Tibial nerve (tissue), 4 donors: ENCODE data around the gene ATXN10. TPM values are rescaled to one million over a fixed set of nuclear protein-coding genes. Genes with fewer than 3 reads are reported as not detected.

ENCODE experiments used
- DNase-seq, 2 donors: peaks; one replicate each; pipeline ENCODE4 v3.0.0-alpha.2; 2019; ENCODE audit warnings: low spot score in 2 of 2
- H3K27ac ChIP-seq, 4 donors: fragments of 200-600 bp; sonication (generic) in 3 of 4; one replicate each; pipeline ENCODE4 v1.5.1; 2017 to 2019; ENCODE audit warnings: mild to moderate bottlenecking in 1 of 4
- H3K27me3 ChIP-seq, 2 donors: fragments of 200-600 bp; sonication (generic) in 1 of 2; one replicate each; pipeline versions ENCODE4 v1.5.1 to v1.6.0; 2017 to 2019
- H3K36me3 ChIP-seq, 3 donors: fragments of 200-600 bp; sonication (generic); one replicate each; pipeline ENCODE4 v1.5.1; 2018 to 2019
- H3K4me1 ChIP-seq, 4 donors: fragments of 200-600 bp; sonication (generic) in 3 of 4; one replicate each; pipeline ENCODE4 v1.5.1; 2017 to 2019
- H3K4me3 ChIP-seq, 4 donors: fragments of 200-600 bp; sonication (generic) in 3 of 4; one replicate each; pipeline ENCODE4 v1.5.1; 2017 to 2019; ENCODE audit warnings: mild to moderate bottlenecking in 1 of 4, moderate library complexity in 1 of 4
- H3K9me3 ChIP-seq, 4 donors: fragments of 200-600 bp; sonication (generic) in 3 of 4; one replicate each; pipeline ENCODE4 v1.5.1; 2017 to 2019
- CTCF ChIP-seq, 5 experiments: fragments of 200-600 bp in 3 of 5; fragments of 450-650 bp in 2 of 5; sonication (generic) in 3 of 5; IDR thresholded peaks; one replicate each; pipeline ENCODE4 v1.5.1; 2016 to 2019; ENCODE audit warnings: antibody characterized with exemption in 5 of 5, mild to moderate bottlenecking in 3 of 5, moderate library complexity in 2 of 5
- EP300 ChIP-seq, 2 donors: sonication (generic); formaldehyde crosslinking; IDR thresholded peaks; one replicate each; pipeline ENCODE4 v1.6.1; 2017; ENCODE audit warnings: antibody characterized with exemption in 2 of 2, mild to moderate bottlenecking in 1 of 2
- POLR2A ChIP-seq, 2 donors: fragments of 450-650 bp; IDR thresholded peaks; one replicate each; pipeline ENCODE4 v1.6.1; 2017; ENCODE audit warnings: antibody characterized with exemption in 2 of 2, mild to moderate bottlenecking in 2 of 2, moderate library complexity in 2 of 2
- WGBS, 2 donors: methylation state at CpG; one replicate each; pipeline ENCODE4 v1.1.5; 2018; 5-methylcytosine and 5-hydroxymethylcytosine counted together
- total RNA-seq, 4 donors: library from RNA; depleted of rRNA; stranded (reverse); fragments of >200 nt; gene quantifications; one replicate each; pipeline ENCODE4 v1.1.0, GENCODE V29; 2016

ATXN10 gene
- total RNA-seq, 4 donors from 2014 or later = 163 to 197 (median 178) TPM

DNA sequence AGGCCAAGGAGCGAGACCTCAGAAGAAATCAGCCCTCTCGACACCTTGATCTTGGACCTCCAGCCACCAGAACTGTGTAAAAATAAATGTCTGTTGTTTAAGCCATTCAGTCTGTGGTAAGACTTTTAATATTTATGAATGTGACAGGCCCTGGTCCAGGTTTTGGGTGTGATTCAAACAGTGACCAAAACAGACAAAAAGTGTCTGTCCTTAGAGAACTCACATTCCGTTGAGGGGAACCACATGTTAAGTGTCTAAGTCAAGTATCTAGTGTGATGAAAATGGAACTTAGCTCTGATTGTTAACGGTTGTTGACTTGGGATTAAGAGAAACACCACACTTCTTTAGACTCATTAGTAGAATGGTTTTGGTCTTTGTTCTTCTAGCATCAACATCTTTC is 22.2 kb downstream of the ATXN10 start:
- Histone ChIP-seq H3K4me1 (peaks cover 0 to 14% (median 0%) of the 10 kb centered on the region in 4 donors), H3K4me3 (no peak overlapping the region), H3K36me3 (peaks cover 0 to 80% (median 5%) of the 10 kb centered on the region in 3 donors), H3K27me3 (no peaks in the 10 kb centered on the region), H3K27ac (no peak overlapping the region), H3K9me3 (no peaks in the 10 kb centered on the region)
- TF ChIP-seq EP300 (IDR thresholded peaks at IDR 0.05) (no peak), POLR2A (IDR thresholded peaks at IDR 0.05) (no peak), CTCF (IDR thresholded peaks at IDR 0.05) (no peak)
- no peak for DNase-seq
- 92 to 93% methylated on average over 4 of the region's 4 CpGs for WGBS, 2 donors

- no peaks in the 10 kb centered on the region for H3K27me3 ChIP-seq
- H3K36me3 ChIP-seq = peaks cover 0 to 81% (median 5%) of the 10 kb centered on the region in 3 donors
- no peak for TF ChIP-seq CTCF (IDR thresholded peaks at IDR 0.05)
- TF ChIP-seq EP300 (IDR thresholded peaks at IDR 0.05) = no peak
- TF ChIP-seq POLR2A (IDR thresholded peaks at IDR 0.05) = no peak
- no peak overlapping the region for H3K4me3 ChIP-seq
- no peak for DNase-seq
- peaks cover 0 to 7% (median 0%) of the 10 kb centered on the region in 4 donors for H3K4me1 ChIP-seq
- no peaks in the 10 kb centered on the region for H3K9me3 ChIP-seq
- no peak overlapping the region for H3K27ac ChIP-seq
- 77 to 80% methylated on average over 6 of the region's 6 CpGs for WGBS, 2 donors
Measured at GRCh38 chr22:45696227-45696626, 24.6 kb downstream of the ATXN10 start.

DNA sequence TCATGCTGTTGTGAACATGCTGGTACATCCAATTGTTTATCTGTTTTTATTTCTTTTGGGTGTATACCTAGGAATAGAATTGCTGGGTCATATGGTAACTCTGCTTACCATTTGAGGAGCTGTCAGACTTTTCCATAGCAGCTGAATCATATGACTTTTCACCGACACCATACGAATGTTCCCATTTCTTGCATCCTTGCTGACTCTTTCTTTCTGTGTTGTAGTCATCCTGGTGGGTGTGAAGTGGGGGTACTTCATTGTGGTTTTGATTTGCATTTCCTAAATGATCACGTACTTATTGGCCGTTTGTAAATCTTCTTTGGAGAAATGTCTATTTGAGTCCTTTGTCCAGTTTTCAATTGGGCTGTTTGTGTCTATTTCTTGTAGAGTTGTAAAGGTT is 26.5 kb downstream of the ATXN10 start:
- H3K27ac ChIP-seq = no peak overlapping the region
- TF ChIP-seq POLR2A (IDR thresholded peaks at IDR 0.05) = no peak
- no peak for TF ChIP-seq EP300 (IDR thresholded peaks at IDR 0.05)
- no peak for TF ChIP-seq CTCF (IDR thresholded peaks at IDR 0.05)
- H3K36me3 ChIP-seq = peaks cover 0 to 88% (median 8%) of the 10 kb centered on the region in 3 donors
- H3K4me3 ChIP-seq = no peak overlapping the region
- H3K27me3 ChIP-seq = no peaks in the 10 kb centered on the region
- H3K9me3 ChIP-seq = no peaks in the 10 kb centered on the region
- no peak for DNase-seq
- no peaks in the 10 kb centered on the region for H3K4me1 ChIP-seq
- WGBS, 2 donors = 72 to 74% methylated on average over 4 of the region's 4 CpGs

DNA sequence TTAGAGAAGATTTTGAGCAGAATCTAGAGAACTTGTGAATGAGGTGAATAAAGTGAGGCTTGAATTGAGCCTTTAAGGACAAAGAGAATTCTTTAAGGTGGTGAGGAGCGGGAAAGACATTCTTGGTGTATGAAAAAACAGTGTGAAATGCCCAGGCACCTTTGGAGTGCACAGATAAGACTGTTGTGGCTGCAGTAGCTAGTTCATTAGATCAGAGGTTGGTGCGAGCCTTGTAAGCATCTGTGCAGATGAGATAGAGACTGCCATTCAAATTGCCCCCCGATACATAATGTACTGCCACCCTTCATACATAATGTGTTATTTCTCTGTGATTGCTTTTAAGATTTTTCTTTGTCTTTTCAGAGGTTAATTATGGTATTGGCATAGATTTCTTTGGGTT is 31.3 kb downstream of the ATXN10 start:
- 96 to 98% methylated on average over 3 of the region's 3 CpGs for WGBS, 2 donors

GRCh38 chr22:45703758-45704157 is 32.1 kb downstream of the ATXN10 start:
- H3K36me3 ChIP-seq = peaks cover 0 to 83% (median 10%) of the 10 kb centered on the region in 3 donors
- 68 to 79% methylated on average over 2 of the region's 2 CpGs for WGBS, 2 donors

More for the DNA sequence above, 31.3 kb downstream of the ATXN10 start:
- Histone ChIP-seq H3K4me1 (no peaks in the 10 kb centered on the region), H3K36me3 (peaks cover 0 to 80% (median 10%) of the 10 kb centered on the region in 3 donors), H3K9me3 (peaks cover 0 to 2% (median 0%) of the 10 kb centered on the region in 4 donors), H3K27ac (no peak overlapping the region), H3K27me3 (no peaks in the 10 kb centered on the region), H3K4me3 (no peak overlapping the region)
- TF ChIP-seq EP300 (IDR thresholded peaks at IDR 0.05) (no peak), POLR2A (IDR thresholded peaks at IDR 0.05) (no peak), CTCF (IDR thresholded peaks at IDR 0.05) (no peak)
- no peak for DNase-seq

More at GRCh38 chr22:45703758-45704157, 32.1 kb downstream of the ATXN10 start:
- no peak for TF ChIP-seq POLR2A (IDR thresholded peaks at IDR 0.05)
- no peak for TF ChIP-seq CTCF (IDR thresholded peaks at IDR 0.05)
- TF ChIP-seq EP300 (IDR thresholded peaks at IDR 0.05) = no peak
- H3K9me3 ChIP-seq = peaks cover 0 to 2% (median 0%) of the 10 kb centered on the region in 4 donors
- no peaks in the 10 kb centered on the region for H3K27me3 ChIP-seq
- H3K4me3 ChIP-seq = no peak overlapping the region
- DNase-seq = no peak
- H3K4me1 ChIP-seq = peaks cover 0 to under 1% (median 0%) of the 10 kb centered on the region in 4 donors
- no peak overlapping the region for H3K27ac ChIP-seq
